IMR-90 (cell line): Measurements from ENCODE around the gene TUBD1. TPM values are rescaled to one million over a fixed set of nuclear protein-coding genes. Genes with fewer than 3 reads are reported as not detected.
"Not testable (repeated sequence)": the region's sequence is repeated elsewhere in the genome, so short reads cannot be mapped to it uniquely, and the experiment has no call there.

Experiments used
- ATAC-seq: fragments of 200-7000 bp; cut with Tn5 transposase; 2 replicates; pipeline ENCODE4 v1.9.1; 2020; ENCODE audit warnings: low read depth, mild to moderate bottlenecking, moderate library complexity
- BruUV-seq: library from RNA; stranded (reverse); fragments of 400-500 nt; replicated peaks from 2 replicates; lab custom pipeline; 2021; lab: Mats Ljungman, UMichigan
- CTCF ChIA-PET: fragments of 300-600 bp; formaldehyde crosslinking; extraction: SDS; loops from one replicate; lab custom pipeline; 2021; ENCODE audit warnings: antibody characterized with exemption; lab: Yijun Ruan, JAX
- POLR2A ChIA-PET: fragments of 300-600 bp; sonication (Branson Sonifier 250); formaldehyde crosslinking; loops from one replicate; lab custom pipeline; 2022; ENCODE audit warnings: antibody characterized with exemption; ENCODE audit not compliant: unreplicated experiment; lab: Charles Lee
- DNase-seq: peaks from one replicate; pipeline ENCODE4 v3.0.0; 2013
- H2AFZ ChIP-seq: replicated peaks from 2 replicates; pipeline ENCODE3; 2013; ENCODE audit warnings: low read length, mild to moderate bottlenecking; ENCODE audit not compliant: poor library complexity
- H2AK5ac ChIP-seq: 2 replicates; pipeline ENCODE4 v1.6.1; 2013; ENCODE audit warnings: low read depth, low read length, inconsistent platforms
- H2AK9ac ChIP-seq: replicated peaks from 2 replicates; pipeline ENCODE3; 2013; ENCODE audit warnings: mild to moderate bottlenecking, low read depth, low read length, moderate library complexity; ENCODE audit not compliant: poor library complexity
- H2BK120ac ChIP-seq: 2 replicates; pipeline ENCODE4 v1.6.1; 2013; ENCODE audit warnings: low read depth, low read length, inconsistent platforms
- H2BK15ac ChIP-seq: 3 replicates; pipeline ENCODE4 v1.6.1; 2013; ENCODE audit warnings: low read depth, low read length, inconsistent platforms
- H2BK20ac ChIP-seq: 2 replicates; pipeline ENCODE4 v1.6.1; 2013; ENCODE audit warnings: low read depth, mild to moderate bottlenecking, inconsistent platforms, low read length, moderate library complexity
- H2BK5ac ChIP-seq: 2 replicates; pipeline ENCODE4 v1.6.1; 2013; ENCODE audit warnings: mild to moderate bottlenecking, low read depth, low read length, inconsistent platforms; ENCODE audit not compliant: poor library complexity, severe bottlenecking
- H3K14ac ChIP-seq: replicated peaks from 2 replicates; pipeline ENCODE4 v1.6.1; 2013; ENCODE audit warnings: low read depth, low read length, inconsistent platforms
- H3K18ac ChIP-seq: 2 replicates; pipeline ENCODE4 v1.6.1; 2013; ENCODE audit warnings: low read depth, low read length, control low read depth
- H3K23ac ChIP-seq: 2 replicates; pipeline ENCODE4 v1.6.1; 2013; ENCODE audit warnings: low read depth, low read length, inconsistent platforms
- H3K27ac ChIP-seq: 2 replicates; pipeline ENCODE4 v1.5.1; 2013; ENCODE audit warnings: mild to moderate bottlenecking, control low read depth, low read length; ENCODE audit not compliant: insufficient read depth
- H3K27me3 ChIP-seq: 2 replicates; pipeline ENCODE4 v1.6.1; 2013; ENCODE audit warnings: low read length; ENCODE audit not compliant: control insufficient read depth, insufficient read depth
- H3K36me3 ChIP-seq: 2 replicates; pipeline ENCODE4 v1.6.1; 2013; ENCODE audit warnings: low read length, mixed read lengths; ENCODE audit not compliant: control insufficient read depth, insufficient read depth
- H3K4ac ChIP-seq: 2 replicates; pipeline ENCODE4 v1.6.1; 2013; ENCODE audit warnings: low read depth, low read length, inconsistent platforms
- H3K4me1 ChIP-seq: 2 replicates; pipeline ENCODE4 v1.6.1; 2013; ENCODE audit warnings: low read length, mixed read lengths; ENCODE audit not compliant: control insufficient read depth, insufficient read depth
- H3K4me2 ChIP-seq: 2 replicates; pipeline ENCODE4 v1.6.1; 2013; ENCODE audit warnings: low read depth, mild to moderate bottlenecking, control low read depth, low read length, moderate library complexity
- H3K4me3 ChIP-seq: 2 replicates; pipeline ENCODE4 v1.5.1; 2013; ENCODE audit warnings: low read depth, mild to moderate bottlenecking, control low read depth, low read length, moderate library complexity; ENCODE audit not compliant: insufficient read depth
- H3K56ac ChIP-seq: 2 replicates; pipeline ENCODE4 v1.6.1; 2013; ENCODE audit warnings: low read length, inconsistent platforms; ENCODE audit not compliant: insufficient read depth; ENCODE audit errors: extremely low read depth
- H3K79me1 ChIP-seq, 2 experiments: 2 replicates each; pipeline ENCODE4 v1.6.1; 2013; ENCODE audit warnings: low read length in 2 of 2, inconsistent platforms in 1 of 2, low read depth in 1 of 2
- H3K9ac ChIP-seq: 2 replicates; pipeline ENCODE4 v1.6.1; 2013; ENCODE audit warnings: low read depth, low read length, control low read depth
- H3K9me1 ChIP-seq: 2 replicates; pipeline ENCODE4 v1.6.1; 2013; ENCODE audit warnings: low read length, inconsistent platforms; ENCODE audit not compliant: insufficient read depth
- H3K9me3 ChIP-seq: 2 replicates; pipeline ENCODE4 v1.6.1; 2013; ENCODE audit warnings: low read length; ENCODE audit not compliant: control insufficient read depth, insufficient read depth
- H4K20me1 ChIP-seq: 2 replicates; pipeline ENCODE4 v1.6.1; 2013; ENCODE audit warnings: low read length, inconsistent platforms; ENCODE audit not compliant: insufficient read depth
- H4K5ac ChIP-seq: 2 replicates; pipeline ENCODE4 v1.6.1; 2013; ENCODE audit warnings: mild to moderate bottlenecking, low read depth, low read length, control low read depth
- H4K8ac ChIP-seq, 2 experiments: 2 replicates each; pipeline ENCODE4 v1.6.1; 2013; ENCODE audit warnings: low read depth in 2 of 2, low read length in 2 of 2, control low read depth in 1 of 2, inconsistent platforms in 1 of 2
- H4K91ac ChIP-seq: 2 replicates; pipeline ENCODE4 v1.6.1; 2013; ENCODE audit warnings: low read depth, low read length, inconsistent platforms; ENCODE audit not compliant: insufficient read depth
- WGBS, 2 experiments: methylation state at CpG; one replicate each; pipeline versions ENCODE4 v1.1.5 to v1.1.7; 2013; ENCODE audit warnings: missing lambda C conversion rate in 2 of 2; ENCODE audit not compliant: insufficient read length in 1 of 2; ENCODE audit errors: extremely low coverage in 2 of 2; 5-methylcytosine and 5-hydroxymethylcytosine counted together
- dilution Hi-C: fragments of 300-500 bp; cut with HindIII; formaldehyde crosslinking; loops from one replicate; pipeline ENCODE4 v1.14.3; 2018; ENCODE audit warnings: low sequenced_read_pairs; ENCODE audit not compliant: unreplicated experiment
- in situ Hi-C: fragments of 300-500 bp; cut with MboI; formaldehyde crosslinking; loops from 3 replicates; pipeline ENCODE4 v1.14.3; 2019; ENCODE audit warnings: low sequenced_read_pairs, inconsistent platforms, mixed read lengths
- intact Hi-C: fragments of 100-400 bp; cut with micrococcal nuclease; formaldehyde crosslinking; loops from 2 replicates; pipeline ENCODE4 v1.10.0; 2022
- polyA plus RNA-seq, 3 experiments: library from polyadenylated mRNA; depleted of rRNA; stranded (reverse); fragments of >200 nt; gene quantifications; 2 replicates each; pipeline ENCODE4 v1.2.3, GENCODE V29; 2012; ENCODE audit warnings: low replicate concordance in 1 of 3
- total RNA-seq: library from RNA; depleted of rRNA; stranded (reverse); fragments of >200 nt; gene quantifications from 2 replicates; pipeline ENCODE4 v1.2.3, GENCODE V29; 2012

Gene TUBD1
- total and polyA plus RNA-seq, 2 of the 4 experiments (the other 2 are of a cell fraction) = 2.2 to 4.7 TPM

- H3K4ac ChIP-seq, H2AK5ac ChIP-seq, CTCF ChIA-PET, BruUV-seq, H2BK15ac ChIP-seq, H3K27ac ChIP-seq, H3K79me1 ChIP-seq, H2AK9ac ChIP-seq, H4K20me1 ChIP-seq, DNase-seq, H3K14ac ChIP-seq, H3K4me3 ChIP-seq, in situ Hi-C loops, H3K36me3 ChIP-seq, ATAC-seq, H2AFZ ChIP-seq, H3K9me3 ChIP-seq, H4K8ac ChIP-seq, H3K9me1 ChIP-seq, H2BK120ac ChIP-seq, H3K4me1 ChIP-seq, H3K9ac ChIP-seq, dilution Hi-C loops, H4K91ac ChIP-seq, H4K5ac ChIP-seq, H2BK5ac ChIP-seq, H3K4me2 ChIP-seq, H3K56ac ChIP-seq, H3K23ac ChIP-seq, intact Hi-C loops, H3K18ac ChIP-seq, H2BK20ac ChIP-seq, H3K27me3 ChIP-seq, POLR2A ChIA-PET: not testable (repeated sequence)
- no CpG with 5 or more reads among the region's 8 CpGs for WGBS, 2 experiments
Observed at GRCh38 chr17:59873414-59873813, 19.3 kb downstream of the TUBD1 start.
